HG03196 (cell line): Measurements from ENCODE around the gene SLC24A4.

Experiments
- ATAC-seq: cut with Tn5 transposase; IDR thresholded peaks from one replicate; pipeline ENCODE4 v1.9.1; 2021; ENCODE audit not compliant: unreplicated experiment

SLC24A4 gene

GRCh38 chr14:92362781-92363235 lies 39.8 kb downstream of the SLC24A4 start:
- no peak for ATAC-seq

GRCh38 chr14:92366237-92366636 lies 43.3 kb downstream of the SLC24A4 start:
- no peak for ATAC-seq

GRCh38 chr14:92368001-92368400 lies 45.0 kb downstream of the SLC24A4 start:
- ATAC-seq, result no peak

GRCh38 chr14:92369097-92369496 lies 46.1 kb downstream of the SLC24A4 start:
- no peak for ATAC-seq

GRCh38 chr14:92372230-92372629 lies 49.3 kb downstream of the SLC24A4 start:
- no peak for ATAC-seq

- no peak for ATAC-seq
Measured at GRCh38 chr14:92373336-92373735, 50.4 kb downstream of the SLC24A4 start.

GRCh38 chr14:92380131-92380530 lies 57.2 kb downstream of the SLC24A4 start:
- ATAC-seq, result no peak

GRCh38 chr14:92380582-92380981 lies 57.6 kb downstream of the SLC24A4 start:
- no peak for ATAC-seq

GRCh38 chr14:92382677-92383076 lies 59.7 kb downstream of the SLC24A4 start:
- no peak for ATAC-seq

GRCh38 chr14:92383805-92384204 lies 60.8 kb downstream of the SLC24A4 start:
- ATAC-seq, result no peak

GRCh38 chr14:92384461-92385133 lies 61.6 kb downstream of the SLC24A4 start:
- no peak for ATAC-seq

- ATAC-seq, result no peak
Measured at GRCh38 chr14:92385561-92385960, 62.6 kb downstream of the SLC24A4 start.

- no peak for ATAC-seq
Measured at GRCh38 chr14:92386165-92386564, 63.2 kb downstream of the SLC24A4 start.

GRCh38 chr14:92386637-92387036 lies 63.7 kb downstream of the SLC24A4 start:
- ATAC-seq, result no peak

GRCh38 chr14:92387578-92387977 lies 64.6 kb downstream of the SLC24A4 start:
- no peak for ATAC-seq

- ATAC-seq, result no peak
Measured at GRCh38 chr14:92389598-92390158, 66.7 kb downstream of the SLC24A4 start.

GRCh38 chr14:92391726-92392125 lies 68.8 kb downstream of the SLC24A4 start:
- no peak for ATAC-seq

GRCh38 chr14:92392711-92393110 lies 69.7 kb downstream of the SLC24A4 start:
- no peak for ATAC-seq

- ATAC-seq, result no peak
Measured at GRCh38 chr14:92397150-92397952, 74.4 kb downstream of the SLC24A4 start.

GRCh38 chr14:92397953-92398564 lies 75.1 kb downstream of the SLC24A4 start:
- no peak for ATAC-seq

- no peak for ATAC-seq
Measured at GRCh38 chr14:92398888-92399636, 76.1 kb downstream of the SLC24A4 start.
